HS-5 (cell line): Measurements from ENCODE around the gene HES1.
"Not testable (repeated sequence)": the region's sequence is repeated elsewhere in the genome, so short reads cannot be mapped to it uniquely, and the experiment has no call there.

Experiments used
- DNase-seq: peaks from one replicate; pipeline ENCODE4 v3.0.0-alpha.2; 2012; ENCODE audit warnings: low read depth

Gene HES1

GRCh38 chr3:194128202-194128918 is 7.6 kb upstream of the HES1 start:
- no peak for DNase-seq

- DNase-seq: not testable (repeated sequence)
Measured at GRCh38 chr3:194128919-194129295, 7.0 kb upstream of the HES1 start.

- no peak for DNase-seq
Measured at GRCh38 chr3:194129581-194130133, 6.3 kb upstream of the HES1 start.

- DNase-seq: no peak
Measured at GRCh38 chr3:194130188-194130587, 5.8 kb upstream of the HES1 start.

GRCh38 chr3:194130807-194131589 is 5.0 kb upstream of the HES1 start:
- no peak for DNase-seq

GRCh38 chr3:194132465-194133286 is 3.3 kb upstream of the HES1 start:
- DNase-seq: no peak

GRCh38 chr3:194133661-194134230 is 2.2 kb upstream of the HES1 start:
- DNase-seq: no peak

DNA sequence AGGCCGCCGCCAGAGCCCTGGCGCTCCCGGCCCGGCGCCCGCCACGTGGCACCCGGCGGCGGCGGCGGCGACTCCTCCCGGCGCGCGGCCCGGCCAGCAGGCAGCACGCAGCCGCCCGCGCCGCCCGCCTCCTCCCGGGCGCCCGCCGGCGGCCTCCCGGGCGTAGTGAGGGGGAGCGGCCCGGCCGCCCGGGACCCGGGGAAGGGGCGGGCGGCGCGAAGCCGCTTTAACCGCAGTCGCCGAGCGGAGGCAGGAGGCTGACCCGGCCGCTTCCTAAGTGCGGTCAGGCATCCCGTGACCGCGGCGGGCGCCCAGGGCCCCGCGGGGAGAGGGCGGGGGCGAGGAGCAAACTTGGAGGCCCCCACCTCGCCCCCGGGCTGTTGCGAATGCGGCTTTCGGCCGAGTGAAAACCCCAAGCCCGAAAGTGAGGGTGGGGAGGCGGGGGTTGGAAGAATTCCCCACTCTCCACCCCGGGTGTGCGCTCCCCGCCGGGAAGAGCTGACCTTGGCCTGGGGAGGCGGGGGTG is 1.7 kb upstream of the HES1 start:
- no peak for DNase-seq

DNA sequence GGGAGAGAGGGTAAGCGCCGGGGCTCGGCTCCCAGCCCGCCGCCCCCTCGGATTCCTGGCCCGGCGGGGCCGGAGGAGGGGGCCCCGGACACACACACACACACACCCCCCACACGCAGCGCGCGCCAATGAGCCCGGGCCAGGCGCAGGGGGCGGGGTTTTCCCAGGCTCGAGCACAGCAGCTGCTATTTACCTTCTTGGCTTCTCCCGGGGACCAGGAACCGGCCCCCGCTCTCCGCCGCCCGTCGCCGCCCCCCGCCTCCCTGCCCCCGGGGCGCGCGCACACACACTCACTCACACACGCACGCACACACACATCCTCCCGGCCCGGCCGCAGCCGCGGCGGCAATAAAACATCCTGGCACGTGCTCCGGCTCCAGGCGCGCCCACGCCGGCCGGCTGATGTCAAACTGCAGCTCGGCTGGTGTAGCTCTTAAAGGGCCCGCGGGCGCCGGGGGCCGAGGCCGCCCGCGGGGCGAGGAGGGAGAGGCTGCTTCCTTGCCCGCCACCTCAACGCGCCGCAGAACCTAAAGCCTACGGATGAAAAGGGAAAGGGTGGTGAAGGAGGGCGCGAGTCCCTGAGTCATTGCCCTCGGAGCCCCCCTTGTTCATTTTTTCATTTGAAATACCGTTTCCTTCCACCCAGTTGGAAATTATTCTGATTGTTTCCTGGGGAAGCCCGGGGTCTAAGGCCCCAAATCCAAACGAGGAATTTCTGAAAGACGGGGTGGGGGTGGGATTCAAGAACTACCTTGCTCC is 1.0 kb upstream of the HES1 start:
- no peak for DNase-seq

DNA sequence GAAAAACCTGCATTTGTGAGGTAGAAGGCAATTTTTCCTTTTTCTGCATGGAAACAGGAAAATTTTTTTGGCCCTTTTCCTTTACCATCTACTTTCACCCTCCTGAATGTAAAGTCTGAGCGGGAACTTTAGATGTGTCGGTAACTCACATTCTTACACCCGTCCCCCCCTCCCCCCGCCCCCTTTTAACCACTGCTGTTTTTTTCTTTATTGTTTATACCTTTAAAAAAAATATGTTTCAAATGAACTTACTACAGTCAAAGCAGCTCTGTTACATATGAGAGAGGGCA is 487 bp upstream of the HES1 start:
- no peak for DNase-seq

DNA sequence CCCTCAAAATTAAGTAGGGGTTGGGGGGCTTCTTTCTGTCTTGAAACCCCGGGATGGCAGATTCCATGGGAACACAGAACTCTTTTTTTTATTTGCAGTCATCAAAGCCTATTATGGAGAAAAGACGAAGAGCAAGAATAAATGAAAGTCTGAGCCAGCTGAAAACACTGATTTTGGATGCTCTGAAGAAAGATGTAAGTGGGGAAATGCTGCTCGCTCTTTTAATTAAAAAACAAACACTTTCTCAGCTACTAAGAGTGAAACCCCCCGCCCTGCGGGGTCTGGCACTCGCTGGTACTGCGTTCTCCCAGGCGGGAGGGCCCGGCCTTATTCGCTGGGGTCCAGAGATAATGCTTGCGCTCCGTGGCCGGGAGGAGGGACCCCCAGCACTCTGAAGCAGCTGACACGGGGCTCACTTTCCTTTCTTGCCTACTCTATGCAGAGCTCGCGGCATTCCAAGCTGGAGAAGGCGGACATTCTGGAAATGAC is 615 bp downstream of the HES1 start:
- no peak for DNase-seq

- no peak for DNase-seq
Measured at GRCh38 chr3:194137008-194137505, 1.1 kb downstream of the HES1 start.

- no peak for DNase-seq
Measured at GRCh38 chr3:194137506-194138474, 1.8 kb downstream of the HES1 start.

GRCh38 chr3:194138732-194139070 is 2.8 kb downstream of the HES1 start:
- no peak for DNase-seq

GRCh38 chr3:194139071-194139813 is 3.3 kb downstream of the HES1 start:
- no peak for DNase-seq

DNA sequence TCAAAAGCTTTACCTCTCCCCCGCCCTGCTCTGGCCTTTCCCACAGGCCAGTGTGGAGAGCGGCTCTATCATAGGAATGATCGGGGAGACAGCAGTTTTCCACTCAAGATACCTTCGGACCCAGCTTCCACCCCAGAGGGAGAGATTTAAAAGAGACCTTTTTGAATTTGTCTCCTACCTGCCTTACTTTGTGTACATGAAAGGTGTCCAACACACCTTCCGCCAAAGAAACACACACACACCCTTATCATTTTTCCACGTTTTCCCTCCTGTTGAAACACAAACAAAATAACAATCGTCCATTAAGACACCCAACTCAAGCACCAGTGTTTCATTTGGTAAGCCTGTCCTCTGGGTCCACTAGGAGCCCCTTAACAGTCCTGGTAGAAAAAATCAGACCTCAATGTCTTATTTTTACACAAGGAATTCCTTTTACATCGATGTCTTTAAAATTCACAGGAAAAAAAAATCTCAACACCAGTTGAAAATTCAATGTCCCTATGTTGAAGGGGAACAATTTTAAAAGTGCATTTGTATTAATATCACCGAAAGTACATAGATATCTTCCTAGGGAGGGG is 4.0 kb downstream of the HES1 start:
- DNase-seq: no peak

DNA sequence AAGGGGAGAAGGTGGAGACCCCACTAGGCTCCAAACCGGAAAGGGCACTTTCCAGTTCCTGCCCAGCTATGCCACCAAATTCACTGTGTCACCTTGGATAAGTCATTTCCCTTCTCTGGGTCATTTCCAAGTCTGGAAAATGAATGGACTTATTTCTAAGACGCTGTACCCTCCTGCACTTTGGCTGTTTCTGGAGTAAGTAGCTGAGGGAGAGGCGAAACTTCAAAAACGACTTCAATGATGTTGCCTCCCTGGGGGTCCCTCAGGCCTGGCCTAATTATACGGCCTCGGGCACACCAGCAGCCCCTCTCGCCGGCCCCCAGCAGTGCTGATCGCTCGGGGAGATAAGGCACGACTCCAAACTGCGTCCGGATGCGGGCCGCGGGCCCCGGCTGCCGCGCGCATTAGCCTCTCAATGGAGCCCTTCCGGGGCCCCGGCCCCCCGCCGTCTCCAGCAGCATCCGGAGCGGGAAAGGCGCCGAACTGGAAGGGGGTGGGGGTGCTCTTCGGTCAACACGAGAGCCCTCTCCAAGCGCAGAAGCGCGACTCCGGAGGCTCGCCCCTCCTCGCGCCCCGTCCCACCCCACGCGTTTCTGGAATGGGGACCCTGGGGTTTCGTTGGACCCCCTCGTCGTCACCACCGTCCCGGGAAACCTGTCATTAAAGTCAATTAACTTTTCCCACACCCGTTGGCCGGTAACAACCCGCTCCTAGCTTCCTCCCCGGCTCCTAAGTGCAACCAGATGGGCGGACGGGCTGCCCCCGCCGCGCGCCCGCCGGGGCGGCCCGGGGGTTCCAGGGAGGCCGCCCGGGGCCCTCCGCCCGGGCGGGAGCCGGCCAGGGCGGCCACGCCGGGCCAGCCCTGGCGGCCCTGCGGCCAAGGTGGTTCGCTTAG is 4.8 kb downstream of the HES1 start:
- no peak for DNase-seq
